Measurements from ENCODE around the gene VAPB. TPM values are rescaled to one million over a fixed set of nuclear protein-coding genes. Genes with fewer than 3 reads are reported as not detected.
"Not testable (repeated sequence)": the region's sequence is repeated elsewhere in the genome, so short reads cannot be mapped to it uniquely, and the experiment has no call there.

Gene VAPB
- polyA plus RNA-seq, 2 donors, result 19.7 to 20.2 TPM

- no peaks in the 10 kb centered on the region for H3K27me3 ChIP-seq (ENCODE audit: control insufficient read depth in 1 of 2, insufficient read depth in 2 of 2, low read length in 2 of 2)
- H3K4me3 ChIP-seq (ENCODE audit: low read depth in 1 of 2, low read length in 2 of 2), result no peak overlapping the region
- H3K4me1 ChIP-seq (ENCODE audit: control insufficient read depth in 2 of 2, insufficient read depth in 2 of 2, low read length in 1 of 2), result peaks cover 0 to 6% of the 10 kb centered on the region in 2 donors
- H3K9me3 ChIP-seq (ENCODE audit: control insufficient read depth in 2 of 2, insufficient read depth in 1 of 2, low read depth in 1 of 2, low read length in 1 of 2), result no peaks in the 10 kb centered on the region
- no peaks in the 10 kb centered on the region for H3K36me3 ChIP-seq (ENCODE audit: control insufficient read depth in 2 of 2, insufficient read depth in 2 of 2, low read length in 1 of 2)
- peak overlapping the region in 1 of 2 donors; percentile 2 for H3K27ac ChIP-seq (ENCODE audit: low read depth in 2 of 2, low read length in 1 of 2)
- WGBS, 2 donors, result 63 to 72% methylated on average over 5 of the region's 5 CpGs
Measured at GRCh38 chr20:58402305-58402704, 13.3 kb downstream of the VAPB start.

- Histone ChIP-seq H3K4me1 (ENCODE audit: control insufficient read depth in 2 of 2, insufficient read depth in 2 of 2, low read length in 1 of 2) (peaks cover 0 to 6% of the 10 kb centered on the region in 2 donors), H3K4me3 (ENCODE audit: low read depth in 1 of 2, low read length in 2 of 2) (no peak overlapping the region), H3K27me3 (ENCODE audit: control insufficient read depth in 1 of 2, insufficient read depth in 2 of 2, low read length in 2 of 2) (no peaks in the 10 kb centered on the region), H3K27ac (ENCODE audit: low read depth in 2 of 2, low read length in 1 of 2) (peak overlapping the region in 1 of 2 donors; percentile 2), H3K36me3 (ENCODE audit: control insufficient read depth in 2 of 2, insufficient read depth in 2 of 2, low read length in 1 of 2) (no peaks in the 10 kb centered on the region), H3K9me3 (ENCODE audit: control insufficient read depth in 2 of 2, insufficient read depth in 1 of 2, low read depth in 1 of 2, low read length in 1 of 2) (no peaks in the 10 kb centered on the region)
- WGBS, 2 donors, result 91 to 94% methylated on average over 5 of the region's 5 CpGs
Measured at GRCh38 chr20:58402827-58403226, 13.8 kb downstream of the VAPB start.

GRCh38 chr20:58403272-58403671, 14.2 kb downstream of the VAPB start:
- Histone ChIP-seq H3K9me3 (ENCODE audit: control insufficient read depth in 2 of 2, insufficient read depth in 1 of 2, low read depth in 1 of 2, low read length in 1 of 2) (no peaks in the 10 kb centered on the region), H3K4me3 (ENCODE audit: low read depth in 1 of 2, low read length in 2 of 2) (no peak overlapping the region), H3K27ac (ENCODE audit: low read depth in 2 of 2, low read length in 1 of 2) (no peak overlapping the region), H3K36me3 (ENCODE audit: control insufficient read depth in 2 of 2, insufficient read depth in 2 of 2, low read length in 1 of 2) (no peaks in the 10 kb centered on the region), H3K4me1 (ENCODE audit: control insufficient read depth in 2 of 2, insufficient read depth in 2 of 2, low read length in 1 of 2) (peaks cover 0 to 6% of the 10 kb centered on the region in 2 donors), H3K27me3 (ENCODE audit: control insufficient read depth in 1 of 2, insufficient read depth in 2 of 2, low read length in 2 of 2) (no peaks in the 10 kb centered on the region)
- 94 to 97% methylated on average over 3 of the region's 3 CpGs for WGBS, 2 donors

- no peaks in the 10 kb centered on the region for H3K27me3 ChIP-seq (ENCODE audit: control insufficient read depth in 1 of 2, insufficient read depth in 2 of 2, low read length in 2 of 2)
- H3K4me1 ChIP-seq (ENCODE audit: control insufficient read depth in 2 of 2, insufficient read depth in 2 of 2, low read length in 1 of 2), result peaks cover 0 to 6% of the 10 kb centered on the region in 2 donors
- no peaks in the 10 kb centered on the region for H3K36me3 ChIP-seq (ENCODE audit: control insufficient read depth in 2 of 2, insufficient read depth in 2 of 2, low read length in 1 of 2)
- no peak overlapping the region for H3K4me3 ChIP-seq (ENCODE audit: low read depth in 1 of 2, low read length in 2 of 2)
- H3K9me3 ChIP-seq (ENCODE audit: control insufficient read depth in 2 of 2, insufficient read depth in 1 of 2, low read depth in 1 of 2, low read length in 1 of 2), result no peaks in the 10 kb centered on the region
- H3K27ac ChIP-seq (ENCODE audit: low read depth in 2 of 2, low read length in 1 of 2), result peak overlapping the region in 1 of 2 donors; percentile 22
- 80 to 87% methylated on average over 11 of the region's 11 CpGs for WGBS, 2 donors
Measured at GRCh38 chr20:58405504-58406291, 16.7 kb downstream of the VAPB start.

GRCh38 chr20:58406422-58407001, 17.5 kb downstream of the VAPB start:
- Histone ChIP-seq H3K4me1 (ENCODE audit: control insufficient read depth in 2 of 2, insufficient read depth in 2 of 2, low read length in 1 of 2) (peaks cover 0 to 3% of the 10 kb centered on the region in 2 donors), H3K9me3 (ENCODE audit: control insufficient read depth in 2 of 2, insufficient read depth in 1 of 2, low read depth in 1 of 2, low read length in 1 of 2) (no peaks in the 10 kb centered on the region), H3K27me3 (ENCODE audit: control insufficient read depth in 1 of 2, insufficient read depth in 2 of 2, low read length in 2 of 2) (no peaks in the 10 kb centered on the region), H3K4me3 (ENCODE audit: low read depth in 1 of 2, low read length in 2 of 2) (no peak overlapping the region), H3K36me3 (ENCODE audit: control insufficient read depth in 2 of 2, insufficient read depth in 2 of 2, low read length in 1 of 2) (no peaks in the 10 kb centered on the region), H3K27ac (ENCODE audit: low read depth in 2 of 2, low read length in 1 of 2) (no peak overlapping the region)
- WGBS, 2 donors, result 56 to 58% methylated on average over 4 of the region's 4 CpGs

DNA sequence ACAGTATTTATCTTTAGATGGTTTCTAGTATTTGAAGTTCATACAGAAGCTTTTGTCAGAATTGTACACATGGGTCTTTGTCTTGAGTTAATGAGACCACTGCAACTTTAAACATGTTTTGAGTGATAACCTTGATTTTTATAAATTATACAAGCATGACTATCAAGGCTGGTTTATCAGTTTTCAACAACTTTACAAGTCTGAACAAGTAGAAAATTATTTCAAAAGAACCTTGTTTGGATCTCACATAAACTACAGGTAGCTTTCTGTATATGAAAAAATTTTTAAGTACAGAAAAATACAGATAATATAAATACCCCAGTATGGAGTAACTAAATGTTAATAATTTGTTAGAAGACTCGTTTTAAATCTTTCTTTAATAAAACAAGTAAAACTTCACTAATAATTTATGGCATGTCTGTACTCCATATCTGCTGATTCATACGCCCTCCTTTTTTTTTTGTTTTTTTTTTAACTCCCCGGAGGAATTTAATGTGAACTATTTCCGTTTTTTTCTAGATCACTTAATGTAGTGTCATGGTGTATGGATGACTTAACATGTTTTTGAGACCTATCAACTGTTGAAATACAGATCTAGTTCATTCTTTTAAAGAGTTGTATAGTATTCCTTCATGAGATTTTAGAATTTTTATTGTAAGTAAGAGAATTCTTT, 18.3 kb downstream of the VAPB start:
- Histone ChIP-seq H3K4me3 (ENCODE audit: low read depth in 1 of 2, low read length in 2 of 2) (no peak overlapping the region), H3K9me3 (ENCODE audit: control insufficient read depth in 2 of 2, insufficient read depth in 1 of 2, low read depth in 1 of 2, low read length in 1 of 2) (no peaks in the 10 kb centered on the region), H3K27ac (ENCODE audit: low read depth in 2 of 2, low read length in 1 of 2) (no peak overlapping the region), H3K36me3 (ENCODE audit: control insufficient read depth in 2 of 2, insufficient read depth in 2 of 2, low read length in 1 of 2) (no peaks in the 10 kb centered on the region), H3K27me3 (ENCODE audit: control insufficient read depth in 1 of 2, insufficient read depth in 2 of 2, low read length in 2 of 2) (no peaks in the 10 kb centered on the region), H3K4me1 (ENCODE audit: control insufficient read depth in 2 of 2, insufficient read depth in 2 of 2, low read length in 1 of 2) (no peaks in the 10 kb centered on the region)
- 27 to 37% methylated on average over 4 of the region's 4 CpGs for WGBS, 2 donors

DNA sequence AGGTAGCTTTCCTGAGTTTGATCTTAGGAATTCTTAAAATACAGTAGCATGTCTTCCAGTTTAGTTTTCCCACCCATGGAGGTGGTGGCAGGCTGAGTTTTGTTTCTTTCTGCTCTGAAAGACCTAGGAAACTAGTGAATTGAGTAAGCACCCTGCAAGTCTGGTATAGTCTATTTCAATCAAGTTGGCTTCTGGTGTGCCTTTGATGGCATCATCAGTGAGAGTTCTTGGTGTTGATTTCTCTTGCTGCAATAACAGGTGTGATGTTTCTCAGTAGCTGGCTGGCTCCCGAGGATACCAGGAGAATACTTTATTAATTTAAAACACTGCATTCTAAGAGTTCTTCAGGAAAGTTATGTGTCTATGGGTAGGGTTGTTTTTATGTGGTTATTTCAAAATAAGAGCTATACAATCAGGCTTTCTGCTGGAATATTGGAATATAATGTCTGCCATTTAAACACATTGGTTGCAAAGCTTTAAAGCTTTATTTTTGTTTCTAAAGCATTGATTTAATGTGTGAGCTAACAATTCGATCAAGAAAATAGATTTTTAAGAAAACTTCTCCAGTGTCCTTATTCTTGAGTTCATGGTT, 19.0 kb downstream of the VAPB start:
- Histone ChIP-seq H3K27ac (ENCODE audit: low read depth in 2 of 2, low read length in 1 of 2) (no peak overlapping the region), H3K27me3 (ENCODE audit: control insufficient read depth in 1 of 2, insufficient read depth in 2 of 2, low read length in 2 of 2) (no peaks in the 10 kb centered on the region), H3K9me3 (ENCODE audit: control insufficient read depth in 2 of 2, insufficient read depth in 1 of 2, low read depth in 1 of 2, low read length in 1 of 2) (no peaks in the 10 kb centered on the region), H3K4me1 (ENCODE audit: control insufficient read depth in 2 of 2, insufficient read depth in 2 of 2, low read length in 1 of 2) (no peaks in the 10 kb centered on the region), H3K4me3 (ENCODE audit: low read depth in 1 of 2, low read length in 2 of 2) (no peak overlapping the region), H3K36me3 (ENCODE audit: control insufficient read depth in 2 of 2, insufficient read depth in 2 of 2, low read length in 1 of 2) (no peaks in the 10 kb centered on the region)
- WGBS, 2 donors, result 60 to 64% methylated on average over 2 of the region's 2 CpGs

DNA sequence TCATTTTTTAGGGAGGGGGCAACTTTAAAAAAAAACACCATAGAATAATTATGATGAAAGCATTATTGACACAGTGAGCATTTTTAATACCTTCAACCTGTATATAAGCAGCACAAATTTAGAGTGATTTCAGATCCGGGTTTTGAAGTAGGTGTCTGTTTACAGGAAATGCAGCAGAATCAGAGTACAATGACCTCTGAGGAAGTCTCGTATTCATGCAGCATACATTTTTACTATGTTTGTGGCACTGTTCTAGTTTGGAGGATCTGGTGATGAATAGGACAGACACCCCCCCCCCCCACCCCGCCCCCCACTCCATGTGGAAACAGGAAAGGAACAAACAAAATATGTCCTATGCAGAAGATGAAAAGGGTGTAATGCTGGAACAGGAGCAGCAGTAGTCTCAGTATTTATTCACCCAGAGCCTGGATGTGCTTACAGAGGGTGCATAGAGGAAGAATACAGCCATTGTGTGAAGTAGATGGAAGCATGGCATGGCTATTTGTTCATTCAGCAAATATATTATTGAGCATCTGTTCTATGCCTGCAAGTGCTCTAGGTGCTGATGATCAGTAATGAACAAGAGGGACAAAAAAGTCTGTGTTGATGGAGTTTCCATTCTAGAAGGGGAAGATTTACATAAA, 19.7 kb downstream of the VAPB start:
- Histone ChIP-seq H3K4me3 (ENCODE audit: low read depth in 1 of 2, low read length in 2 of 2) (no peak overlapping the region), H3K27me3 (ENCODE audit: control insufficient read depth in 1 of 2, insufficient read depth in 2 of 2, low read length in 2 of 2) (no peaks in the 10 kb centered on the region), H3K9me3 (ENCODE audit: control insufficient read depth in 2 of 2, insufficient read depth in 1 of 2, low read depth in 1 of 2, low read length in 1 of 2) (no peaks in the 10 kb centered on the region), H3K27ac (ENCODE audit: low read depth in 2 of 2, low read length in 1 of 2) (no peak overlapping the region), H3K36me3 (ENCODE audit: control insufficient read depth in 2 of 2, insufficient read depth in 2 of 2, low read length in 1 of 2) (no peaks in the 10 kb centered on the region), H3K4me1 (ENCODE audit: control insufficient read depth in 2 of 2, insufficient read depth in 2 of 2, low read length in 1 of 2) (no peaks in the 10 kb centered on the region)
- WGBS, 2 donors, result 49 to 56% methylated on average over 3 of the region's 3 CpGs

GRCh38 chr20:58414216-58414615, 25.2 kb downstream of the VAPB start:
- 96 to 98% methylated on average over 13 to 32 of the region's 35 CpGs for WGBS, 2 donors
- not testable (repeated sequence) for H3K9me3 ChIP-seq (ENCODE audit: control insufficient read depth in 2 of 2, insufficient read depth in 1 of 2, low read depth in 1 of 2, low read length in 1 of 2); H3K4me3 ChIP-seq (ENCODE audit: low read depth in 1 of 2, low read length in 2 of 2); H3K27ac ChIP-seq (ENCODE audit: low read depth in 2 of 2, low read length in 1 of 2); H3K4me1 ChIP-seq (ENCODE audit: control insufficient read depth in 2 of 2, insufficient read depth in 2 of 2, low read length in 1 of 2); H3K36me3 ChIP-seq (ENCODE audit: control insufficient read depth in 2 of 2, insufficient read depth in 2 of 2, low read length in 1 of 2); H3K27me3 ChIP-seq (ENCODE audit: control insufficient read depth in 1 of 2, insufficient read depth in 2 of 2, low read length in 2 of 2)

Data from esophagus (tissue), 2 donors.